GM18868 (cell line): ENCODE data around the gene AP1B1.
A peak's percentile ranks its signal among the peaks of the same experiment; 100 is the strongest.
"Not testable (repeated sequence)": the region's sequence is repeated elsewhere in the genome, so short reads cannot be mapped to it uniquely, and the experiment has no call there.

Experiments used
- ATAC-seq: cut with Tn5 transposase; IDR thresholded peaks from one replicate; pipeline ENCODE4 v1.9.1; 2021; ENCODE audit warnings: mild to moderate bottlenecking, moderate library complexity; ENCODE audit not compliant: unreplicated experiment

AP1B1 gene

DNA sequence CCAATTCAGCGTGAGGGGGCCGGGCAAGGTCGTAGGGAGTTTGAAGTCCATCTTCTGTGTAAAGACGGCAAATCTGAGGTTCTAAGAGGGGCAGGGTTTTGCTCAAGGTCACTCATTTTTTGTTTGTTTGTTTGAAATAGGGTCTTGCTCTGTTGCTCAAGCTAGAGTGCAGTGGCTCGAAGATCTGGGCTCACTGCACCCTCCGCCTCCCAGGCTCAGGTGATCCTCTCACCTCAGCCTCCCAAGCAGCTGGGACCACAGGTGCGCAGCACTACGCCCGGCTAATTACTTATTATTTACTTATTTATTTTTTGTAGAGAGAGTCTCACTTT is 355 bp upstream of the AP1B1 start:
- ATAC-seq: peak; percentile 7

DNA sequence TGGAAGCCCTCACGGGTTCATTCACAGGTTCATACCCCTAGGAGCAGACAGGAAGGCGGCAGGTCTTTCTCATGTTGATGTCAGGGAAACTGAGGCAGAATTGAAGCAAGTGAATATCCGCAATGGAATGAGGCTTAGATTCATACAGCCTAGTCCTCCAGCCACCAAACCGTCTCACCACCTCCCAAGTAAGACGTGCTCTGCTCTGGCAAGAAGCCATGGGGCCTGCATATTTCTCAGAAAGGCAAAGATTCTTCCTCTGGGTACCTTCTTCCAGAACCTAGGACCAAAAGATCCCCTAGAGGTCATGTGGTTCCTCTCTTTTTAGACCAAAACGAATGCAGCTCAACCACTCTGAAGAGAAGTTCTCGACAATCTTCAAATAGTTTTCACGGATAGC is 1.7 kb downstream of the AP1B1 start:
- no peak for ATAC-seq

DNA sequence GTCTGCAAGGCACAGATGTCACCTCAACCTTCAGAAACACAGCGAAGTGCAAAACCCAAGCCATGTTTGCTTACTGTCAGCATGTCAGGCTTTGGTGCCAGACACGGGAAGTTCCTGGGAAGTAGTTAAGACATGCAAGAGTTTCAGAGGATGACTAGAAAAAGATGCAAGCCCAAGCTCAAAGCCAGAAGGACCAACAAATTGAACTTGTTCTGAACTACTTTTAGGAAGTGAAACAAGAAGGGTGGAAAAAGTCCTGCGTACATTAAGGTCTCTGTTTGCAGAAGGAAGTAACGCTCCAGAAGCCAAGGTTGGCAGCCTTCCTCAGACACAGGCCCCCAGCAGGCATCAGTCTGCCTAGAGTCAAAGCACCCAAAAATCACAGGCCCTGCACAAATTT is 2.6 kb downstream of the AP1B1 start:
- peak; percentile 38 for ATAC-seq

DNA sequence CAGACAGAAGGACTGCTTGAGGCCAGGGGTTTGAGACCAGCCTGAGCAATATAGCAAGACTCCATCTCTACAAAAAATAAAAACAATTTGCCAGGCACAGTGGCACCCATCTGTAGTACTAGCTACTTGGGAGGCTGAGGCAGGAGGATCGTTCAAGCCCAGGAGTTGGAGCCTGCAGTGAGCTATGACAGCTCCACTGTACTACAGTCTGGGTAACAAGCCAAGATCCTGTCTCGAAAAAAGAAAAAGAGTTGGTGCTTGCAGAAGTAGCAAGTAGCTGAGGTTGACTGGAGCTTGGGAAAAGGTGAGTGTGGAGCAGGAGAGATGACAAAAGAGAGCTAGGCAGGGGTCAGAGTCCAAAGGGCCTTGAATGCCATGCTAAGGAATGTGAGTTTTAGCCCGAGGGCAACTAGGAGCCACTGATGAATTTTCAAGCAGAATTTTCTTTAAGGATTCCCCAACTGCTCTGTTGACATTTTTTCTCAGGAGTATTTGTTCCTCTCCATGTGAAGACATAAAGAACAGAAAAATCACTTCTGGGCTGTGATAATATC is 3.1 kb downstream of the AP1B1 start:
- ATAC-seq: no peak

DNA sequence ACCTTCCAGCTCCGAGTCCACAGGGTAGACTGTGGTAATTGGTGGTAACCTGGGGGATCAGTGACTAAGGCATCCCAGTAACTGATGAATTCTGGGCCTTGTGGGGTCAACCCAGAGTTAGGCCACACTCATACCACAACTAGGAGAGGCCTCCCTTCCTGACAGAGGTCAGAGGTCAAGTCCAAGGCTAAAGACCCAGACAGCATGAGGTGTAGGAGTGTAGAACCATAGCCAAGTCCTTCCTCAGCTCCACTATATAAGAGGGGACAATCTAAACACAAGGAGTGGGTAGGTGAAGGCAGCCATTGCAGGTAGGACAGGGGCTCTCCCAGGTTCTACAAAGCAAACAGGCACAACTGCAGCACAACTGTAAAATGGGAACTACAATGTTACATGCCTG is 4.6 kb downstream of the AP1B1 start:
- ATAC-seq: no peak

DNA sequence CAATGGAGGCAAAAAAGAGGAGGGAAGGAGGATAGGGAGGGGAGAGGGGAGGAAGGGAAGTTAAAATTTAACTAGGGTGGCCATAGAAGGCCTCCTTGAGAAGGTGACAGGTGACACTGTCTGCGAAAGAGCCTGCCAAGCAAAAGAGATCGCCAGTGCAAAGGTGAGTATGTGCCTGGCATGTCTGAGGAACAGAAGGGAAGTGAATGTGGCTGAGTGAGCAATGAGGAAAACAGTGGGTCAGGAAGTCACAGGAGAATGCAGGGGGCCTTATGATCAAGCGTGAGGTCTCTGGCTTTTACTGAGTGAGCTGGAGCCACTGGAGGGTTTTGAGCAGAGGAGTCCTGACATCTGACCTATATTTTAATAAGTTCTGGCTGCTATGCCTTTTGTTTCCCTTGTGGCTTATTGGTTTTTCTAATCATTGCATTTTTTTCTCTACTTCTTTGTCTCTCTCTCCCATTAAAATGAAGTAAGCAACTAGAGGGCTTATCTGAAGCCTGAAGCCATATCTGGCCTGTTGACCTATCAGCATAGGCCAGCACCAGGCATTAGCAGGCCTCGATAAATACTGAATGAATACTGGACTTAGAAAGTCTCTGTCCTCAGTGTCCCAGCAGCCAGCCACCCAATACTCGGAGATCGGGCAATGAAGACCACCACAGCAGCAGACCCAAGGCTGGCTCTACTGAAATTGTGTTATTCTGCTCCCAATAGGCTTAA is 5.6 kb downstream of the AP1B1 start:
- no peak for ATAC-seq

DNA sequence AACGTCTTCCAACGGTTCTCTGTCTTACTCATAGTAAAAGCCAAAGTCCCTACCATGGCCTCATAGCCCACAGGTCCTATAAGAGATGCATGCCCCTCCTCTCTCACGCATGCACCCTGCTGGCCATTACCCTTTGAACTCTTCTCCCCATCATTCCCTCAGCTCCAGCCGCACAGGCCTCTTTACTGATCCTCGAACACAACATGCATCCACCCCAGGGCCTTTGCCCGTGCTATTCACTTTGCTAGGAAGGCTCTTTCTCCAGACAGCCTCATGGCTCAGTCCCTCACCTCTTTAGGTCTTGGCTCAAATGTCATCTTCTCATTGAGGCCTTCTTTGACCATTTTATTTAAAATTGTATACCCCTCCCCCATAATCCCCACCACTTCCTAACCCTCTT is 7.5 kb downstream of the AP1B1 start:
- no peak for ATAC-seq

DNA sequence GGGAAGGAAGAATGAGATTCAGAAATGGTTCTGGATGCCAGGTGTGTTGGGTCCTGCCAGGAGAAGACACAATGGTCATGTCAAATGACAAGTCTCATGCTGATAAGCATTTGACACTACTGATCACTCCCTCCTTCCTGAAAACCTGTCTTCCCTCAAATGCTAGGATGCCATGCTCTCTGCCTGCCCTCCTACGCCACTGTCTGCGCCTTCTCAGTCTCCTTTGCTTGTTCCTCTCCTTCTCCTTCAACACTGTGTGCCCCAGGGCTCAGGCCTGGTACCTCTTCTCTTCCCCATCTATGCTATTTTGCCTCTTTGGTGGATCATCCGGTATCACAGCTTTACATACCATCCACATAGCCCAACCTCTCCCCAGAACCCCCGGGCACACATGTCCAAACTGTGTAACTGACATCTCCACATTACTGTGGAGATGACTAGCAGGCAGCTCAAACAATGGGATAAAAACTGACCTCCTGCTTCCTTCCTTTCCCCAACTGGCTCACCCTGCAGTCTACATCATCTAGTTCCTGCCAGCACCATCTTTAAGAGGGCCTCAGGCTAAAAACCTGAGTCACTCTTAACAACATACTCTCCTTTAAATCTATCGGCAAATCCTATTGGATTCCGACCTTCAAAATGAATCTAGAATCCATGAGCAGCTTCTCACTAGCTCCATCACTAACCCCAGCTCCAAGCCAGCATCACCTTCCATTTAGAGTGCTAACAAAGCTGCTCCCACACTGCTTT is 8.2 kb downstream of the AP1B1 start:
- ATAC-seq: no peak

DNA sequence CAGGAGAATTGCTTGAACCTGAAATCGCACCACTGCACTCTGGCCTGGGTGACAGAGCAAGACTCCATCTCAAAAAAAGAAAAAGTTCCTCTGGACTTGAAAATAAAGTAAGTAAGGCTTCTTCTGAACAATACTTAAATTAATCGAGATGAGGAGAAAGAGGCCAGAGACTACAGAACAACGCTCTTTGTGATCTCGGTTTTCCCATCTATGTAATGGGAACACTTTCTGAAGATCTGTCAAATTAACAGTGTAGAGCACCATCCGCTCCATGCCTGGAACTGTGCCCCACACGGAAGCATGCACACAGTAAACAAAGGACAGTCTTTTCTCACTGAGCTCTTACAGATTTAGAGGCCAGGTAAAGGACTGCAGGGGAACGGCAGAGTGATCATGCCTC is 9.1 kb downstream of the AP1B1 start:
- no peak for ATAC-seq

DNA sequence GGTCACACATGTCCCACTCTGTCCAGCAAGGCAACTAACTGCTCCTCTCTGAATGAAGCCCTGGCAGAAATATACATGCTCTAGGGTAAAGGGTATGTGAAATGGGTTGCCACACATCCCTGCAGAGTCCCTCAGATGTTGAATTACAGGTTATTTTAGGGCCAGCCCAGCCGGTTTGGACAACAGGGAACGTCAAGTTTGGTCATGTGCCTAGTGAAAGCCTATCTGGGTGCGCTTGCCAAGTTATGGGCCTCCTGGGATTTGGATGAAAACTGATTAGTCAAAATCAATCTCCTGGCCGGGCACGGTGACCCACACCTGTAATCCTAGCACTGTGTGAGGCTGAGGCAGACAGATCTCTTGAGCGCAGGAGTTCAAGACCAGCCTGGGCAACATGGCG is 10.4 kb downstream of the AP1B1 start:
- no peak for ATAC-seq

DNA sequence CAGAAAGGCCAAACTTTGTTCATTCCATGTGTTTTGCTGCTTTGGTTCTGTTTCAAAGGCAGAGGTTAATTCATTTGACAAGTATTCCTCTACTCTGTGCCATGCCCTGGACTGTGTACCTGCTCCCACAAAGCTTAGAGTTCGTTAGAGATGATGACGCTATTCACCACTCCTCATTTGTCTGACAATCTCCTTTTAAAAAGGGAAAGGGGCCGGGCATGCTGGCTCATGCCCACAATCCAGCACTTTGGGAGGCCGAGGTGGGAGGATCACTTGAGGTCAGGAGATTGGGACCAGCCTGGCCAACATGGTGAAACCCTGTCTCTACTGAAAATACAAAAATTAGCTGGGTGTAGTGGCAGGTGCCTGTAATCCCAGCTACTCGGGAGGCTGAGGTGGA is 11.7 kb downstream of the AP1B1 start:
- not testable (repeated sequence) for ATAC-seq

DNA sequence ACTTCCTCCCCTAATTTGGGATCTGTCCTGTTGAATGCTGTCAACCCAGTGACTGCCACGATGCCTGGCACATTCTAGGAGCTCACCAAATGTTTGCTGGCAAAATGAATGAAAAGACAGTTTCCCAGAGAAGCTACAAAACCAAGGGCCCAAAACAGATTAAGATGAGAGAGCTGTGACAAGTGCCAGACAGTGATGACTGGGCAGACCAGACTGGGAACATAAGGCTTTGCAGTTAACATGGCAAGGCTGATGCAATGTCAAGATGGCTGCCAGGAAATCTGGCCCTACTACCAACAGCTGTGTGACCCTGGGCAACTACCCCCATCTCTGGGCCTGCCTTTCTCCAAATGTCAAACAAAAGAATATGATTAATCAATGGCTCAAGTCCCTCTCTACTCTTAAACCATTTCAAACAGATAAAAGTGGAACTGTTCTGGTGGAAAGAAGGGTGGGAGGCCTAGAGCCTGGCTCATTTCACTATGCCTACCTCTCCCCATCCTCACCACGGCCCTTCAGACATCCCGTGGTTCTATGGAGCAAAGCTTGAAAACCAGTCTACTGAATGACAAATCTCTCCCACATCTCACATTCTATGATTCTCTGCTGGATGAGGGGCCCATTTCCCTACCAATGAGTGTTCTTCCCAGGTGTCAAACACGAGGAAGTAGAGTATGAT is 12.8 kb downstream of the AP1B1 start:
- ATAC-seq: no peak

DNA sequence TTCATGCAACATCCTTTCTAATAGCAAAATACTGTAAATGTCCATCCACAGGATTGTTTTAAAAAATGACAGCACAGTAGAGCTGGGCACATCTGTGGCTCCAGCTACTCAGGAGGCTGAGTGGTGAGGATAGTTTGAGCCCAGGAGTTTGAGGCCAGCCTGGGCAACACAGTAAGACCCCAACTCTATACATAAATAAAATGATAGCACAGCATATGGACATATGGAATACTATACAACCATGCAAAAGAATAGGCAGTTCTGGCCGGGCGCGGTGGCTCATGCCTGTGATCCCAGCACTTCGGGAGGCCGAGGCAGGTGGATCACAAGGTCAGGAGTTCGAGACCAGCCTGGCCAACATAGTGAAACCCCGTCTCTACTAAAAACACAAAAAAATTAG is 13.6 kb downstream of the AP1B1 start:
- not testable (repeated sequence) for ATAC-seq

DNA sequence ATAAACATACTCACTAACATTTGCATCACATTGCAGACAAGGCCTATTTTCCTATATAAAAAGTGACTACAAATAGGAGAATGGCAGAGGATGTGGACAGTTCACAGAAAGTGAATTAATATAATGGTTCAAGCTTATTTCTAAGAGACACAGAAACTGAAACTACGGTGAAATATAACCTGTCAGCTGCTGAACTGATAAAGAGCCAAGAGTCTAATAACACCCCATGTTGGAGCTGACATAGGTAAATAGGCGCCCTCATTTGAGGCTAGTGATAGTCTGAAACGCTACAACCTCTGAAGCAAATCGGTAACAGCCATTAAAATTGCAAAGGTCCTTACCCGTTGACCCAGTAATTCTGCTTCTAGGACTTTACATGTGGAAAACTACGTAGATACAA is 14.0 kb downstream of the AP1B1 start:
- no peak for ATAC-seq

DNA sequence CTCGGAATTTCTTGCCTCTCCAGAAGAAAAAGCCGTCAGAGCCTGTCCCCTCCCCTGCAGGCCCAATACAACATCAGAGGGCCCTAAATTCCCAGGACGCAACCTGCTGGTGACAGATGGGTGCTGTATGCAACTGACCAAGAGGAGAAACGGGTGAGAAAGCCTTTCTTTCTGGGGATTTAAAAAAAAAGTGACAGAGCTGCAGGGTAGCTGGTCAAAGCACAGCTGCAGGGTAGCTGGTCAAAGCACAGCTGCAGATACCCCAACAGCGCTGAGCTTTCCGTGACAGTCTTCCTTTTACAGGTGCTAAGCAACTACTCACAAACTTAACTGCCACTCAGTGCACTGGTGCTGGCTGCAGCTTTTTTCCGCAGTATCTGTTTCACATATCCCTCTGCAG is 17.8 kb downstream of the AP1B1 start:
- no peak for ATAC-seq

DNA sequence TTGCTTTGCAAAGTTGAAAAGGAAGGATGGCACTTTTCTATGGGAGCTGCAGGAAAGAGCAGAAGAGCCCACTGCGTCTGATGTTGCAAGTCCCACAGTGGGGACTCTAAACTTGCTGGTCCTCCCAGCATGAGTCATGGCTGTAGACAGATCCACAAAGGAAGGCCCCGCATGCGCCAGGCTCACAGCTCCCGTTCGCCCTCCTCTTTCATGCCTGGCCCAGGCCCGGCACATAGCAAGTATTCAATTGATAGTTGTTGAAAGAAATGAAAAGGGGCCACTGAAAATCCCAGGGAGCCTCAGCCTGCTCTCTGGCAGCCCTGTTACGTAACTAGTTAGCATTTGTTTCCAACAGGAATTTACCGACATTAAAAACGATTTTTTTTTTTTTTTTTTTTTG is 18.9 kb downstream of the AP1B1 start:
- ATAC-seq: no peak

DNA sequence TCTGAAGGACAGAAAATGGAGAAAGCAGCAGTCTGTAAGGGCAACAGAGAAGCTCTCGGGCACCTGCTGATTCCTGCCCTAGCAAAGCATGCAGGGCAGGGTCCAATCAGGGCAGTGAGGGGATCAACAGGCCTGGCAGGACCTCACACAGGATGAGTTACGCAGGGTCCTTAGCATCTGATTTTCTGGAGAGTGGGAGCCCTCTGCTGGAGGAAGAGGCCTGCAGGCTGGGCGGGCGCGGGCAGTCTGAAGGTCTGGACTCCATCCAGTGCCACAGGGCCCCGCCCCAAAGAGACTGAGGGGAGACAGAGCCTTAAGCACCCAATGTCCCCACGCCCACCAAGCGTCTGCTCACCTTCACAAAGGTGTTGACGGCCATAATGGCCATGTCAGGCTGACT is 28.9 kb downstream of the AP1B1 start:
- no peak for ATAC-seq

DNA sequence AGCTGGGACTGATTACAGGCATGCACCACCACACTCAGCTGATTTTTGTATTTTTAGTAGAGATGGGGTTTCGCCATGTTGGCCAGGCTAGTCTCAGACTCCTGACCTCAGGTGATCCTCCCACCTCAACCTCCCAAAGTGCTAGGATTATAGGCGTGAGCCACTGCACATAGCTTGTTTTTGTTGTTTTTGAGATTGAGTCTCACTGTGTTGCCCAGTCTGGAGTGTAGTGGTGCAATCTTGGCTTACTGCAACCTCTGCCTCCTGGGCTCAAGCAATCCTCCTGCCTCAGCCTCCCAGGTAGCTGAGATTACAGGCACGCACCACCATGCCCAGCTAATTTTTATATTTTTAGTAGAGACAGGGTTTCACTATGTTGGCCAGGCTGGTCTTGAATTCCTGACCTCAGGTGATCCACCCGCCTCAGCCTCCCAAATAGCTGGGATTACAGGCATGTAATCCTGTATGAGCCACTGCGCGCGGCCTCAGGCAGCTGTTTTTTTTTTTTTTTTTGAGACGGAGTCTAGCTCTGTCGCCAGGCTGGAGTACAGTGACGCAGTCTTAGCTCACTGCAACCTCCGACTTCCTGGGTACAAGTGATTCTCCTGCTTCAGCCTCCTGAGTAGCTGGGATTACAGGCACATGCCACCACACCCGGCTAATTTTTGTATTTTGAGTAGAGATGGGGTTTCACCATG is 31.0 kb downstream of the AP1B1 start:
- not testable (repeated sequence) for ATAC-seq

DNA sequence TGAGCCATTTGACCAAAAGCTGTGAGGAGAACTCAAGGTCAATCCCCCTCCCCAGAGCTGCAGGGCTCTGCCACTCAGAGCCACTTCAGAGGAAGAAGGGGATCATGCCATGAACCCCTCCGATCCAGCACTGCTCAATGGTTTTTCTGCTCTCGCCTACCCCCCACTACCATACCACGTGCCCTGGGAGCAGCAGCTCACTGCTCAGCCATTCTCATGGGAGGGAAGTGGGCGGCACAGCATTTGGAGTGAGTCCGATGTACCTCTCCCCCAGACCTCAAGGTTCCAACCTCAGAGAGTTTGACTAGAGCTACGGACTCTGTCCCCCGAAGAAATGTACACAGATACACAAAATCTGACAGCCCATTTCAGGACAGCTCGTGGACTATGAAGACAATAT is 34.5 kb downstream of the AP1B1 start:
- ATAC-seq: no peak

DNA sequence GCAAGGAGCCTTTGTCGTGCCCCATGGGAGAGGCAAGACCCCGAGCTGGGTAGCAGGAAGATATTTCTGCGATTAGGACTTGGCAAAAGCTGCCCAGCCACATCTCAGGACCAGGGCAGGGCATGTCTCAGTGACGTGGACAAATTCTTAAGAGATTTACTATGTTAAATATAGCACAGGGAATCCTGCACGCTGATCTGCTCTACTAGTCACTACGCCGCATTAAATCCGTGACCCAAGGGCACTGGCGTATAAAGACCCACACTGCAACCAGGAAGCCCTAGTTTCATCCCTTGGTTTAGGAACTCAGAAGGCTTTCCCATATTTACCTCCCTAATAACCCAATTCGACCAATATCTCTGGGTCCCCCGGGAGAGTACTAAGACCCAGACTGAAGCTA is 35.1 kb downstream of the AP1B1 start:
- ATAC-seq: no peak

DNA sequence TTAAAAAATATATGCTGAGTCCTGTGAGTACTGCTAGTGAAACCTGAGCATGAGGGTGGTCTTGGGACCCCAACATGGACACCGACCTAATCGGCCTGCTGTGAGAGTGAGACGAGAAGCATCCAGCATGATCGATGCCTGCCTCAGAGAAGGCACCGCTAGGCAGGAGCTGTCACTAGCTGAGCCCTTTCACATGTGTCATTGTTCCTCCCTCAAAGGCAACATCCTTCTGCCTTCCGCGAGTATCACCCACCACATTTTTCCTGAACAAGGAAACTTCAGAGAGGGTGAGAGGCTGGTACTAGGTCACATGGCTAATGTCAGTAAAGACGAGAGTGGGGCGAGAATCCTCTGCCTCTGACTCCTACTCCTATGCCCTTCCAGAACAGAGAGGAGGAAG is 35.6 kb downstream of the AP1B1 start:
- no peak for ATAC-seq
